Naive thymus-derived CD8-positive, alpha-beta T cell (primary cell): ENCODE data around the gene SPRYD3. TPM values are rescaled to one million over a fixed set of nuclear protein-coding genes. Genes with fewer than 3 reads are reported as not detected.

Experiments
- ATAC-seq, 2 donors: fragments of 150-1000 bp; cut with Tn5 transposase in 1 of 2; sonication (Bioruptor Pico), chemical (Tn5 transposase) in 1 of 2; 1 replicate in 1 of 2; 2 replicates in 1 of 2; pipeline ENCODE4 v1.10.0; 2021; ENCODE audit warnings: mild to moderate bottlenecking in 2 of 2, moderate library complexity in 2 of 2
- POLR2A ChIA-PET: fragments of 350-600 bp; sonication (Branson Sonifier 250); formaldehyde crosslinking; loops from one replicate; lab custom pipeline; 2021; ENCODE audit warnings: antibody characterized with exemption; lab: Charles Lee
- DNase-seq, 10 donors: peaks; one replicate each; pipeline versions ENCODE4 v3.0.0 to v3.0.0-alpha.2; 2020 to 2022
- H3K27ac Mint-ChIP-seq, 10 donors: one replicate each; pipeline ENCODE4 v1.8.0; 2020 to 2022; ENCODE audit warnings: mild to moderate bottlenecking in 10 of 10, mixed read lengths in 10 of 10, moderate library complexity in 4 of 10, inconsistent platforms in 1 of 10
- H3K27me3 Mint-ChIP-seq, 5 donors: one replicate each; pipeline ENCODE4 v1.8.0; 2021 to 2022; ENCODE audit warnings: mixed read lengths in 5 of 5
- H3K36me3 Mint-ChIP-seq, 3 donors: one replicate each; pipeline ENCODE4 v1.8.0; 2020 to 2022; ENCODE audit warnings: mixed read lengths in 3 of 3, mild to moderate bottlenecking in 2 of 3, inconsistent platforms in 1 of 3
- H3K4me1 Mint-ChIP-seq, 4 donors: one replicate each; pipeline ENCODE4 v1.8.0; 2021 to 2022; ENCODE audit warnings: mixed read lengths in 4 of 4
- H3K4me3 Mint-ChIP-seq, 10 donors: one replicate each; pipeline ENCODE4 v1.8.0; 2020 to 2022; ENCODE audit warnings: mild to moderate bottlenecking in 10 of 10, mixed read lengths in 10 of 10, moderate library complexity in 6 of 10, inconsistent platforms in 1 of 10
- H3K9me3 Mint-ChIP-seq, 9 donors: one replicate each; pipeline ENCODE4 v1.8.0; 2020 to 2022; ENCODE audit warnings: mixed read lengths in 9 of 9, mild to moderate bottlenecking in 3 of 9, inconsistent platforms in 1 of 9, moderate library complexity in 1 of 9
- polyA plus RNA-seq, 3 donors: library from polyadenylated mRNA; unstranded; fragments of 300-500 nt; fragmentation: Illumina TruSeq; gene quantifications; one replicate each; pipeline ENCODE4 v1.2.3, GENCODE V29; 2021
- total RNA-seq, 8 experiments: library from RNA in 2 of 8; stranded (reverse) in 2 of 8; gene quantifications; one replicate each; pipeline ENCODE4 v1.2.3 and lab custom pipeline; 2021 to 2026

SPRYD3 gene
- total and polyA plus RNA-seq, 5 experiments from 2014 or later: 47.8 to 53.2 (median 50.0) TPM

DNA sequence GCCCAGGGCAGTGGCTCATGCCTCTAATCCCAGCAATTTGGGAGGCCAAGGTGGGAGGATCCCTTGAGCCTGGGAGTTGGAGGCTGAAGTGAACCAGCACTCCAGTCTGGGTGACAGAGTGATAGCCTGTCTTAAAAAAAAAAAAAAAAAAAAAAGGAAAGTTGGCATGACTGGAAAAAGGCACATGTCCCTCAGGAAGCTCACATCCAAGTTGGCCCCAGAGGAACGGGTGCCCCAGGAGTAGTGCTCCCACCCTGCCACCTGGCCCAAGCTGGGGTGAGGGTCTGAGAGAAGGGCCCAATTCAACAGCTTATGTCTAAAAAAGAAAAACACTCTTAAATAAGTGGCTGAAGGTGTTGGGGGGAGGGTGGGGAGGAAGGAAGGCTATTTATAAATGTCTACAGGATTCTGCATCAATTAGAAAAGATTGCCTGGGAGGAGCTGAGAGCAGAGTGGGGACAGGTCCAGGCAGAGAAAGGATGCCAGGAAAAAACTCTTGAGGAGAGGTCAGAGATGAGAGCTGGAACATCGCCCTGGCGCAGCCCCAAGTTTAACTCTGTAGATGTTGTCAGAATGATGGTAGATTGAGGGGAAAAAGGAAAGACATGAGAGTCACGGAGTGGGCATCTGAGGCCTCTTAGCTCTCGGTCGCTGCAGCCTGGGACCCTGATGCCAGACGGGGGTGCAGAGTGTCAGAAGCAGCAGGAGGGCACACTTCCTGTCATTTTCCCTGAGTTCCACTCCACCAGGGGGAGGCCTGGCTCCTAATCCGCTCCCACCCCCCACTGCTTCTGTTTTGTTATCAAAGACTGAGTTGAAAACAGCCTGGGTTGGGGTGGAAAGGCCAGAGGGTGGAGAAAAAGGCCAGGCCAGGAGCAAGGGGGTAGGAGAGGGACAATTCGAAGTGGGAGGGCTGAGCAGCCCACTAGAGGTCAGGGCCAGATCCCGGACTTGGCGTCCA, 7.3 kb downstream of the SPRYD3 start:
- no peak overlapping the region for H3K4me3 Mint-ChIP-seq
- H3K36me3 Mint-ChIP-seq: peaks cover 0 to 90% (median 11%) of the 10 kb centered on the region in 3 donors
- ATAC-seq: no peak
- H3K27ac Mint-ChIP-seq: peak overlapping the region in 5 of 10 donors; percentile 28 to 86 (median 62)
- no peaks in the 10 kb centered on the region for H3K27me3 Mint-ChIP-seq
- DNase-seq: no peak
- POLR2A ChIA-PET: interaction anchor here (0.6 to 1.3 kb wide), 5 partner anchors 9 to 250 kb away, joined by 3 to 8 read pairs (median 4); partner anchors contain the start of gene AAAS
- peaks cover 21 to 52% (median 42%) of the 10 kb centered on the region in 4 donors for H3K4me1 Mint-ChIP-seq
- no peaks in the 10 kb centered on the region for H3K9me3 Mint-ChIP-seq

DNA sequence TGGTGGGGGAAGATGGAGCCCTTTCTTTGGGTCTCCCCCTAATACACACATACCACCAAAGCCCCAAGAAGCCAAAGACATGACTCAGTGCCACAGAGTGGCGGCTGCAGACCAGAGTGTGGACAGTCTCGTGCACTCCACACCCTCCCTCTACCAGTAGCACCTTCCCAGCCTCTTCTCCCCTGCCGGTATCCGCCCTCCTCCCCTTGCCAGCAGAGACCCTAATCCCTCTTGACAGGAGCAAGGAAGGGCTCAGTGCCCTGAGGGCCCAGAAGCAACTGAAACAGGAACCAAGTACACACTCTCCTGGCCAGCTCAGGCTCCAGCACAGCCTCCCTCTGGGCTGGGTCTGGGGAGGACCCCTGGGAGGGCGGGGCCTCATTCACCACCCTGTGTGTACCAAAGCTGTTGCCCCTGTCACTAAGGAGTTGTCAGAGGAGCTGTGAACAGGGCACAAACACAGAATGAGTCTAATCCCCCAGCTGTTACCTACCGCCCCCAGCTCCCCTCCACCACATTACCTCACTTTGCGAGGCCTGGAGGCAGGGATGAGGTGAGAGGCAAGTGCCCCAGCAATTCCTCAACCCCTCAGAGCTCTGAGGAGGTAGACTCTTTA, 8.2 kb downstream of the SPRYD3 start:
- Mint-ChIP-seq H3K36me3 (peaks cover 0 to 90% (median 11%) of the 10 kb centered on the region in 3 donors), H3K4me3 (no peak overlapping the region), H3K4me1 (peaks cover 23 to 51% (median 42%) of the 10 kb centered on the region in 4 donors), H3K9me3 (no peaks in the 10 kb centered on the region), H3K27me3 (no peaks in the 10 kb centered on the region), H3K27ac (peak overlapping the region in 7 of 10 donors; percentile 25 to 73 (median 40))
- no peak for ATAC-seq
- POLR2A ChIA-PET: interaction anchor here (0.6 to 1.3 kb wide), 5 partner anchors 10 to 250 kb away, joined by 3 to 8 read pairs (median 4); partner anchors contain the start of gene AAAS
- DNase-seq: no peak

DNA sequence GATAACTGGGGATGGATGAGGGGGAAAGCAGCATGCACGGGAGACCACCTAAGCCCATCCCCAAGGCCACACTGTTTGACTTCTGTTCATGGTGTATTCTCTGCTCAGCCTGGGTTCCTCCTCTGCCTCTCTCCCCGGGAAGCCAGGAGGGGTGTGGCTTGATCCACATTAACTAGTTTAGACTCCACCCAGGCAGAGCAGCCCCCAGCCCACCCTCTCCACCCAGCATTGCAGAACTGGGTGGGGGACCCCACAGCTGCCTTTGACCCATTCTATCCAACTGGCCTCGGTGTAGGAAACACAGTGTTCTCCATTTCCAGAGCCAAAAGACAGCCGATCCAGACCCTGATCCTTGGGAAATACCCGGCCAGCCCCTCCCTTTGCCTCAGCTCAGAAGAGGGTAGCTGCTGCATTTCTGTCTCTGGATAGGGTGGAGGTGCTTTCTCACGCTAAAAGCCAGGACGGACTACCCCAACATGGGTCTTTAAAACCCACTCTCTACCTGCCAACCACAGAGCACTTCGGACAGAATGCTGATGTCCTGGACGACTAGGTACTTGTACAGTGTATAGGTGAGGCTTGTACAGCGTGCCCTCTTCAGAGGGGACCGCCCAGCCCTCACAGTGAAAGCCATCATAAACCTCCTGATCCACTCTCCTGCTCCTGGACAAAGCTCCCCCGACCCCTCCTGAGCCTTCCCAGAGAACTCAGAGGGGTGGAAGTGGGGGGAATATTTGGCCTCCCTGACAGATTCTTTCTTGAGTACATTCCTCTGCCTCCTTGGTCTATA, 9.4 kb downstream of the SPRYD3 start:
- Mint-ChIP-seq H3K27me3 (no peaks in the 10 kb centered on the region), H3K4me3 (no peak overlapping the region), H3K9me3 (no peaks in the 10 kb centered on the region), H3K36me3 (peaks cover 0 to 86% (median 13%) of the 10 kb centered on the region in 3 donors), H3K27ac (peak overlapping the region in 6 of 10 donors; percentile 13 to 76 (median 47)), H3K4me1 (peaks cover 21 to 48% (median 38%) of the 10 kb centered on the region in 4 donors)
- no peak for DNase-seq
- POLR2A ChIA-PET: interaction anchor here (1.0 to 6.4 kb wide), 2 partner anchors 14 to 29 kb away, joined by 3 to 34 read pairs; partner anchors contain the start of gene IGFBP6
- no peak for ATAC-seq

DNA sequence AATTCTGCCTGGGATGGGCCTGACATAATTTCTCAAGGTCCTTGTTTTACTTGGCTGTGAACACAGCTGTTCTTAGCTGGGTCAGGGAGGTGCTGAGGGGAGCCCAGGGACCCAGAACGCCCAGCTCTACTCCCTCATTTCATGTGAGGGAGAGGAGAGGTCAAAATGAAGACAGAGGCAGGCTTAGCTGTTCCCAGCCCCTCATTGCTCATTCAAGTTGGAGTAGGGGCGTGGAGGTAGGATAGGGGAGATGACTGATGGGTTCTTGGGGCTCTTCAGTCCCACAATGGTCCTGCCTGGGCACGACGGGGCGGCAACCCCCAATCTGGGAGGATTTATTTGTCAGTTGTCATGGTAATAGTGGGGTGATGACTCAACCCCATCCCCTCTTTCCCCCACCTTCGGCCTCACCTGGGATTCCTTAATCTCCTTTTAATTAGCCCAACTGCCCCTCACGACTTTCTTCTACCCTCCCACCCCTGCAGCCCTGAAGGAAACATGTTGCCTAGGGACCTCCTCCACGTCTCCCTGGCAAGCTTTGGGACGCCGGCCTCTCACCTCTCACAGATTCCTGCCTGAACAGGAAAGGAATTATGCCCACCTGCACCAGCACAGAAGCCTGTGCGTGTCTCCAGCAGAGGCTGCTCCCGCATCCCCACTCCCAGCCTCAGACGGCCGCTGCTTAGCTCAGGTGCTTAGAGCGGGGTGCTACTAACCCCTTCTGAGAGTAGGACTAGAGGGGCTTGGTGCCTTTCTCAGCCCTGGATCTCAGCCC, 10.2 kb downstream of the SPRYD3 start:
- POLR2A ChIA-PET: interaction anchor here (1.3 to 6.4 kb wide), 2 partner anchors 10 to 29 kb away, joined by 5 to 34 read pairs; partner anchors contain the start of genes IGFBP6 and SPRYD3
- peaks cover 0 to 84% (median 9%) of the 10 kb centered on the region in 3 donors for H3K36me3 Mint-ChIP-seq
- H3K27ac Mint-ChIP-seq: peak overlapping the region in 4 of 10 donors; percentile 7 to 76 (median 34)

DNA sequence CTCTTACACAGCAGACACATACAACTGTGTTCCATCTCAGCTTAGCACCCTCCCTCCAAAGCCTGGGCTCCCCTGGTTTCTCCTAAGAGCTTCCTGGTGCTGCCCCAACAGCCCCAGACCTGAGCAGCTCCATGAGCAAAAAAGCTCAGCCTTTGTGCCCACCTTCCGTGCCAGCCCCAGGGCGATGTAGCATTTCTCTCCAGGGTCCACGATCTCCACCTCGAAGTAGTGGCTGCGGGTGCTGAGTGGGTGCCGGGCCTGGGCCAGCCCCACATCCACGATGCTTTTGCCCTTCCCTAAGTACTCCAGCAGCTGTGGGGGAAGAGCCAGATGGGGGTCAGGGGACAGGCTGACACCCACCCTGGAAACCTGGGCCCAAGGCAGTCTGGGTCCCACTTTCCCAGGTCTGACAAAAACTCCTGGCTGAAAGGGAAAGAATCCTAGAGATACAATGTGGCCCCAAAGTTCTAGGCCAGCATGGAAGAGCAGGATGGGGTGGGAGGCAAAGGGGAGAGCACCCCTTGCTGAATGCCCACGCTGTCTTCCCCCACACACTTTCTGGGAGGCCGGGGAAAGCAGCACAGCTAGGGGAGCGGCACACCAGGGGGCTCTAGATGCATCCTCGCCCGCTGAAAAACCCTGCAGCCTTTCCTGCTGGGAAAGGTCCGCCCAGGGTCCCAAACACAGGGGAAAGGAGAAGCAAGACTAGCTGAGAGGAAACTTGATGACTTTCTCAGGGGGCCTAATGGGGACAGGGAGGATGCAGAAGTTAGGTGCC, 11.0 kb downstream of the SPRYD3 start:
- Mint-ChIP-seq H3K9me3 (no peaks in the 10 kb centered on the region), H3K4me3 (no peak overlapping the region), H3K27ac (peak overlapping the region in 8 of 10 donors; percentile 33 to 67 (median 46)), H3K4me1 (peaks cover 16 to 37% (median 27%) of the 10 kb centered on the region in 4 donors), H3K36me3 (peaks cover 0 to 82% (median 7%) of the 10 kb centered on the region in 3 donors), H3K27me3 (no peaks in the 10 kb centered on the region)
- POLR2A ChIA-PET: interaction anchor here (1.3 to 6.4 kb wide), 3 partner anchors 11 to 30 kb away, joined by 5 to 34 read pairs (median 14); partner anchors contain the start of genes IGFBP6 and SPRYD3
- ATAC-seq: no peak
- peak in 1 of 10 donors; percentile 28 for DNase-seq

More for the DNA sequence above, 10.2 kb downstream of the SPRYD3 start:
- ATAC-seq (no peak), DNase-seq (no peak)
- H3K4me1 Mint-ChIP-seq: peaks cover 16 to 41% (median 30%) of the 10 kb centered on the region in 4 donors
- H3K27me3 Mint-ChIP-seq: no peaks in the 10 kb centered on the region
- no peak overlapping the region for H3K4me3 Mint-ChIP-seq
- H3K9me3 Mint-ChIP-seq: no peaks in the 10 kb centered on the region

DNA sequence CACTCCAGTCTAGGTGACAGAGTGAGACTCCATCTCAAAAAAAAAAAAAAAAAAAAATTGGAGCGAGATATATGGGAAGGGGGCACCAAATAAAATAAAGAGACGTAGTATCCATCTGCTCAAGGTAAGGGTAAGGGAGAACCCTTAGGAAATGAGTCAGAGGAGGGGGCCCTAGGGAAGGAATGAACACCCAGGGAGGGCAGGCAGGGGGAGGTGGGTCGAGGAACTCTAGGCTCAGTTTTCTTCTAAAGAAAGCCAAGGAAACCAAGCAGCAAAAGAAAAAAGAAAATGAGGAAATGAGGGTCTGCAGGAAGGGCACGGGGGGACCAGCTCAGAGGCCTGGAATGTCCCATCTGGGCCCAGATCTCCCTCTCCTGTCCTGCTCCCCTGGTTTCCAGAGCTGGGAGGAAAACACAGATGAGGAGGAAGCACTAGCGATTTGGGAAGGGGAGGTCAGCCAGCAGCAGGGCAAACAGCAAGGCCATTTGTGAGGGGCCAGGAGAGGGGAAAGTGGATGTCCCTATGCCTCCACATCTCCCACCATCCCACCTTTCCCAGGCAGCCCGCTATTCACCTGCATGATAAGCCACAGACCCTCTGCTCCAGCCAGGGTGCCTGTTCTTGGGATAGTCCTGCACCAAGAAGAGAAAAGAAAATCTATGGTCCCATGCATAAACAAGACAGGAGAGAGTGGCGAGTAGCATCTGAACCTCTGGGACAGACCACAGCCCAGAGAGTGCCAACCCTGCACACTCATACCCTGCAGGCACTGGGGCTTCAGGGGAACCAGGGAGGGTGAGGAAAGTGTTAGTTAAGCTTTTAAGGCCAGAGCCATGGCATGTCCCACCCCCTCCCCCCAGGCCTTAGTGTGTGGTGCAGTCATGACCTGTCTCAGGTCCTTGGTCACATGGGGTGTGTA, 11.9 kb downstream of the SPRYD3 start:
- ATAC-seq (no peak), DNase-seq (peak in 1 of 10 donors; percentile 28)
- Mint-ChIP-seq H3K4me1 (peaks cover 14 to 35% (median 22%) of the 10 kb centered on the region in 4 donors), H3K36me3 (peaks cover 0 to 74% (median 7%) of the 10 kb centered on the region in 3 donors), H3K9me3 (no peaks in the 10 kb centered on the region), H3K27ac (peak overlapping the region in 5 of 10 donors; percentile 0 to 81 (median 53)), H3K4me3 (no peak overlapping the region), H3K27me3 (no peaks in the 10 kb centered on the region)
- POLR2A ChIA-PET: interaction anchor here (2.7 to 6.4 kb wide), 2 partner anchors 12 to 31 kb away, joined by 14 to 34 read pairs; partner anchors contain the start of genes IGFBP6 and SPRYD3

DNA sequence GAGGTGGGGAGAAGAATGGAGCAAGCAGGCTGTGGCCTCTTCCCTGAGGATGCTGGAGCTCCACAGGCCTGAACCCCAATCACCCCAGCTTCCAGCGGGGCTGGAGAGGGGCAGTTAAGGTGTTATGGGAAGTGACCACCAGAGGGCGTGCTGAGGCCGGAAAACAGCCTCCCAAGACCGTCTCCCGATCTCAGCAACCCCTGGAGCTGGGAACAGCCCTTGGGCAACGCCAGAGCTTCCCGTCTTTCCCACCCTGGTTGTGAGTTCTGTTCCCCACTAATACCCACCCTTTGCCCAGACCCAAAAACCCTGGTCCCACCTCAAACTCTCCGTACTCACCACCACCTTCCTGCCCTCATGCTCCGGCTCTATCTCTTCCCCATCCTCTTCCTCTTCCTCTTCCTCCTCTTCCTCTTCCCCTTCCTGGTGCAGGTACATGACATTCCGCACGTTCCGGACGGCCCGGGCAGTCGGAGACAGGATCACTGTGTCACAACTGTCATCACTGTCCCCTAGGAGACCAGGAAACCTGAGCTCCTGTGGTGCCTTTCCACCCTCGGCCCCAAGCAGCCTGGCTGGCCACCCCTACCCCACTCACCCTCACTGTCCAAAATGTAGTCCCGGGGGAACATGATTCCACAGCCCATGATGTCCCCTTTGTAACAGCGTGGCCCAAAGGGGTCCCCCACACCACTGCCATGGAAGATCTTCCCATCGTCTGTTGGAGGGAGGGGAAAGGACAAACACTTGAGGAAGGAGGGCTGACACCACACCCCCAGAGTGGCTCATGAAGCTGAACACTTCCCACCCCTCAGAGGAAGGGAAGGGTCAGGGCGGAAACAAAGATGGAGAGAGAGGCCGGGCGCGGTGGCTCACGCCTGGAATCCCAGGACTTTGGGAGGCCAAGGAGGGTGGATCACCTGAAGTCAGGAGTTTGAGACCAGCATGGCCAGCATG, 12.9 kb downstream of the SPRYD3 start:
- Mint-ChIP-seq H3K4me1 (peaks cover 12 to 31% (median 18%) of the 10 kb centered on the region in 4 donors), H3K27ac (peak overlapping the region in 8 of 10 donors; percentile 33 to 88 (median 68)), H3K9me3 (no peaks in the 10 kb centered on the region), H3K4me3 (no peak overlapping the region), H3K27me3 (no peaks in the 10 kb centered on the region), H3K36me3 (peaks cover 0 to 63% (median 7%) of the 10 kb centered on the region in 3 donors)
- ATAC-seq: peak; percentile 63 to 83
- peak; percentile 31 to 75 (median 60) for DNase-seq
- POLR2A ChIA-PET: interaction anchor here (0.6 to 6.4 kb wide), 7 partner anchors 13 to 223 kb away, joined by 3 to 34 read pairs (median 4); partner anchors contain the start of genes IGFBP6, SOAT2 and SPRYD3

DNA sequence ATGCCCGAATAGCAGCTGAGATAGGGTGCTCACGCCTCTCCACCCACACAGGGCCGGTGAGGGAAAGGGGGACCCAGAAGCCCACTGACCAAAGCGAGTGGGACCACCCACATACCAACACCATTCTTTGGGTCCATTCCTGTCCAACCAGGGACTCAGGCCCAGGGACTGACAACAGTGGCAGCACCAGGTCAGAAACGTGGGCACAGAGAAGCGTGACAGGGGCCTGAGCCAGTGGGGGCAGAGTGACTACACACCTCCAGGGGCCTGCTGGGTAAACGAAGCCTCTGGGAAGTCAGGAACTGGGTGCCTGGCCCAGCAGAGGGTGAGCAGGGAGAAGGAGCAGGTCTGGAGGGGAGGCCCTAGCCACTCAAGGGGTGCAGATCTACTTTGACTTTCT, 13.7 kb downstream of the SPRYD3 start:
- Mint-ChIP-seq H3K36me3 (peaks cover 0 to 55% (median 4%) of the 10 kb centered on the region in 3 donors), H3K27ac (peak overlapping the region in 1 of 10 donors; percentile 18), H3K27me3 (no peaks in the 10 kb centered on the region), H3K4me1 (peaks cover 12 to 29% (median 14%) of the 10 kb centered on the region in 4 donors), H3K9me3 (no peaks in the 10 kb centered on the region), H3K4me3 (no peak overlapping the region)
- ATAC-seq (no peak), DNase-seq (no peak)
- POLR2A ChIA-PET: interaction anchor here (0.6 to 6.4 kb wide), 6 partner anchors 14 to 224 kb away, joined by 3 to 34 read pairs (median 9); partner anchors contain the start of genes IGFBP6, SOAT2 and SPRYD3
